Right forelimb (tissue), 1 donor: ENCODE measurements around the gene CAPN15.
A peak's percentile ranks its signal among the peaks of the same experiment; 100 is the strongest.

Experiments used
- DNase-seq: peaks from one replicate; pipeline ENCODE4 v3.0.0-alpha.2; 2018

Gene CAPN15

GRCh38 chr16:580141-580945 lies 52.8 kb downstream of the CAPN15 start:
- no peak for DNase-seq

GRCh38 chr16:580946-581498 lies 53.5 kb downstream of the CAPN15 start:
- no peak for DNase-seq

GRCh38 chr16:582218-582613 lies 54.7 kb downstream of the CAPN15 start:
- no peak for DNase-seq

GRCh38 chr16:582614-583331 lies 55.3 kb downstream of the CAPN15 start:
- DNase-seq, result no peak

- DNase-seq, result no peak
These were observed 55.9 kb downstream of the CAPN15 start for GRCh38 chr16:583470-583814.

- no peak for DNase-seq
These were observed 56.5 kb downstream of the CAPN15 start for GRCh38 chr16:583815-584591.

GRCh38 chr16:585351-585750 lies 57.8 kb downstream of the CAPN15 start:
- DNase-seq, result no peak

GRCh38 chr16:586047-586644 lies 58.6 kb downstream of the CAPN15 start:
- no peak for DNase-seq

GRCh38 chr16:586645-587590 lies 59.4 kb downstream of the CAPN15 start:
- no peak for DNase-seq

- peak; percentile 70 for DNase-seq
These were observed 61.1 kb downstream of the CAPN15 start for GRCh38 chr16:588639-588888.

- peak; percentile 100 for DNase-seq
These were observed 61.6 kb downstream of the CAPN15 start for GRCh38 chr16:588889-589657.

GRCh38 chr16:589658-590187 lies 62.2 kb downstream of the CAPN15 start, which contains the start of gene RAB40C:
Gene RAB40C, plus strand, starts transcription at chr16:590066. Its CDS starts 226 bp downstream, at chr16:590292.
- peak; percentile 99 for DNase-seq

- no peak for DNase-seq
These were observed 62.8 kb downstream of the CAPN15 start for GRCh38 chr16:590188-590814.

- DNase-seq, result no peak
These were observed 63.3 kb downstream of the CAPN15 start for GRCh38 chr16:590815-591200.

GRCh38 chr16:591231-591630 lies 63.7 kb downstream of the CAPN15 start:
- DNase-seq, result no peak

- no peak for DNase-seq
These were observed 64.5 kb downstream of the CAPN15 start for GRCh38 chr16:591892-592517.

GRCh38 chr16:592518-593306 lies 65.2 kb downstream of the CAPN15 start:
- DNase-seq, result no peak

GRCh38 chr16:593406-593805 lies 65.9 kb downstream of the CAPN15 start:
- DNase-seq, result no peak

GRCh38 chr16:593807-594206 lies 66.3 kb downstream of the CAPN15 start:
- no peak for DNase-seq
